ENCODE results near the gene CRADD.

GRCh38 chr12:93851257-93851671 is 174.1 kb downstream of the CRADD start:
- TF ChIP-seq EP300 (IDR thresholded peaks at IDR 0.05) (no peak), CTCF (IDR thresholded peaks at IDR 0.05) (no peak)
